Esophagus (tissue), 2 donors: ENCODE results near the gene OR2T10. TPM values are rescaled to one million over a fixed set of nuclear protein-coding genes. Genes with fewer than 3 reads are reported as not detected.

ENCODE experiments used
- H3K27ac ChIP-seq, 2 donors: one replicate each; pipeline ENCODE4 v1.5.1; 2013; ENCODE audit warnings: low read depth in 2 of 2, mild to moderate bottlenecking in 2 of 2, inconsistent platforms in 1 of 2, low read length in 1 of 2, moderate library complexity in 1 of 2
- H3K27me3 ChIP-seq, 2 donors: one replicate each; pipeline ENCODE4 v1.6.1; 2013; ENCODE audit warnings: low read length in 2 of 2, control low read depth in 1 of 2, mild to moderate bottlenecking in 1 of 2; ENCODE audit not compliant: insufficient read depth in 2 of 2, control insufficient read depth in 1 of 2
- H3K36me3 ChIP-seq, 2 donors: one replicate each; pipeline ENCODE4 v1.6.1; 2013; ENCODE audit warnings: low read length in 1 of 2; ENCODE audit not compliant: control insufficient read depth in 2 of 2, insufficient read depth in 2 of 2
- H3K4me1 ChIP-seq, 2 donors: one replicate each; pipeline ENCODE4 v1.6.1; 2013; ENCODE audit warnings: low read length in 1 of 2; ENCODE audit not compliant: control insufficient read depth in 2 of 2, insufficient read depth in 2 of 2
- H3K4me3 ChIP-seq, 2 donors: one replicate each; pipeline ENCODE4 v1.5.1; 2013; ENCODE audit warnings: low read length in 2 of 2, mild to moderate bottlenecking in 2 of 2, low read depth in 1 of 2, moderate library complexity in 1 of 2
- H3K9me3 ChIP-seq, 2 donors: one replicate each; pipeline ENCODE4 v1.6.1; 2013; ENCODE audit warnings: mild to moderate bottlenecking in 2 of 2, low read depth in 1 of 2, low read length in 1 of 2, moderate library complexity in 1 of 2; ENCODE audit not compliant: control insufficient read depth in 2 of 2, insufficient read depth in 1 of 2
- WGBS, 2 donors: extraction: QIAGEN DNeasy Blood & Tissue Kit; methylation state at CpG; one replicate each; pipeline ENCODE4 v1.1.7; 2013; 5-methylcytosine and 5-hydroxymethylcytosine counted together
- polyA plus RNA-seq, 2 donors: library from polyadenylated mRNA; stranded (reverse); fragments of 200-250 nt; gene quantifications; one replicate each; pipeline ENCODE4 v1.2.3, GENCODE V29; 2013
- donor health status: healthy with polysubstance abuse.
- donor health status: Bipolar disorder and iron deficiency.

The OR2T10 gene
- polyA plus RNA-seq, 2 donors = not detected

DNA sequence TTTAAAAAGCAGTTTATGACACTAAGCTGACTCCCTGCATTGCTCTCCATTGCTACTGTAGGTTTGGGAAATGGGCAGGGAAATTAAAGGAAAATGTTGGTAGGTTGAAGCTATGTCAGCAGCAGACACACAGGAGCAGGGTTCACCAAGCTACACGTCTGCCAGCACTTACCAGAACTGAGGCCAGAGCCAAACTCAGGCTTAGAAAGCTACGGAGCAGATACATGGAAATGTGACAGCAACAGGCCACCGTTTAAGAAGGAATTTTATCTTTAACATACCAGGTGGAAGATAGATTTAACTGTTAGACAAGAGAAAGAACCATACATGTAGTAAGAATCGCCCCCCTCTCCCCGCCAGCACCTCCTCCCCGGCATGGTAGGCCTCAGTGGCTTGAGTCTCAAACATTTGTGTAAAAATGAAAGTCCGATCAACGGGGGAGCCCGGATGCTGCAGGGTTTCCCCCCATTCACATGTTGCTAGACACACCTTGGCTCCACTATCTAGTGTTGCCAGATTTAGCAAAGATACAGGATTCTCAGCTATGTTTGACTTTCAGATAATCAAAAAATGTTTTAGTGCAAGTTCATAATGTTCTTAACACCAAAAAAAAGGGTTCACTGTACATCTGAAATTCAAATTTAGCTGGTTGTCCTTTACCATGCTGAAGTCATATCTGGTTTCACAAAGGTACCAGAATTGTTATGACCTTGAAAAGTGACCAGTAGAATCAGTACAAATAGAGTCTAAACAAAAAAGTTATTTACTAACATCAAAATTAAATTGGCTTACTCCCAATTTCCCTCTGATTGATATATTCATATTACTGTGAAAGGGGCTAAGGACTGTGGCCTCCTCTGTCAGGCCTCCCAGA is 30.7 kb upstream of the OR2T10 start:
- Histone ChIP-seq H3K27ac (no peak overlapping the region), H3K27me3 (no peaks in the 10 kb centered on the region), H3K4me3 (no peak overlapping the region), H3K9me3 (no peaks in the 10 kb centered on the region), H3K4me1 (no peaks in the 10 kb centered on the region), H3K36me3 (no peaks in the 10 kb centered on the region)
- WGBS, 2 donors = 81% methylated on average over 9 of the region's 9 CpGs

DNA sequence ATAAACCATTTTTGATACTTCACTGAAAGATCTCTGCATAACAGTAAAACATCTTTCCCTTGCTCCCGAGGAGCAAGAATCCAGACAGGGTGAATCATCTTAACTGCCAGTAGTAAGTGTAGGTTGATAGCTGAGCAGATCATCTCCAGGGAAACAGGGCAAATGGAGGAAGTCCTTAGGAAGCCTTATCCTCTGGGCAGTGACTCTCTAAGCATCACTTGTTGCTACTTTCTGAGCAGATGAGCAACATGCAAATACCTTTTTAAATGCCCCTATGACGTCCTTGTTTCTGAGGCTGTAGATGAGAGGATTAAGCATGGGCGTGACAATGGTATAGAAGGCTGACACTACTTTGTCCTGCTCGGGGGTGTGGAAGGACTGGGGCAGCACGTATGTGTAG is 28.5 kb upstream of the OR2T10 start:
- no peak overlapping the region for H3K27ac ChIP-seq
- H3K4me3 ChIP-seq = no peak overlapping the region
- 71 to 81% methylated on average over 5 of the region's 5 CpGs for WGBS, 2 donors
- no peaks in the 10 kb centered on the region for H3K4me1 ChIP-seq
- no peaks in the 10 kb centered on the region for H3K36me3 ChIP-seq
- no peaks in the 10 kb centered on the region for H3K27me3 ChIP-seq
- H3K9me3 ChIP-seq = no peaks in the 10 kb centered on the region

DNA sequence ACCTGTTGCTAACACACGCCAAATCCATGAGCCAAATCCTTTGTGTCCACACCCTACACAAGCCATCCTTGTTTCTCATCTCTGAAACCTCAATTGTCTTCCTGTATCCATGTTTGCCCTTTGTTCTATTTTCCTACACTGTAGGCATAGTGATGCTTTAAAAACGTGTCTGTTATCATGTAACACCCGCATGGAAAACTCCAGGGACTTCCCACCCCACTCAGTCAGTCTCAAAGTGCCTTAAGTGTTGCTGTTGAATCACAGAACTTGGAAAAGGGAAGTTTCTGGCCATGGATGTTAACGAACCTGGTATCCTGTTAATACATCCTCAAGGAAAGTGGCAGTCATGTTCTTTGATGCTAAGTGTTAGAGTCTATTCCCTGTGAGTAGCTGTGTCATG is 27.7 kb upstream of the OR2T10 start:
- 64 to 69% methylated on average over 4 of the region's 4 CpGs for WGBS, 2 donors
- no peak overlapping the region for H3K27ac ChIP-seq

DNA sequence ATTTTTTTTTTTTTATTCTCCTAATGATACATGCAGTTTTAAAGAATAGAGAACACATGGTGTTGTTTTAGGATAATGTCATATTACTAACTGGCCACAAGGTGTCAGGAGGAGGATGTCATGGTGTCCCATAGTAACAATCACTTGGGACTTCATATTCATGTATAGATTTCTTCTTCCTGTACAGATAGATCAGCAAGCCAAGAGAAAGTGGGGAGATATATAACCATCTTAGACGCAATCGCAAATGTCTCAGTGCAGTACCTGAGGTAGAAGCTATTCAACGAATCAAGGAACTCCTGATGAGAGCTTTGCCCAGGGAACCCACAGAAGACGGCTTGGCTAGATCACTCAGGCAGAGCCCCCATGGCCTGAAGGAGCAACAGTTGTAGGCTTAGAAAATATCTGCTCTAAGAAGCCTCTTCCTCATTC is 25.1 kb upstream of the OR2T10 start:
- H3K9me3 ChIP-seq = no peaks in the 10 kb centered on the region
- WGBS, 2 donors = 67 to 70% methylated on average over 4 of the region's 4 CpGs
- H3K4me3 ChIP-seq = no peak overlapping the region
- no peaks in the 10 kb centered on the region for H3K27me3 ChIP-seq
- no peaks in the 10 kb centered on the region for H3K36me3 ChIP-seq
- no peaks in the 10 kb centered on the region for H3K4me1 ChIP-seq
- no peak overlapping the region for H3K27ac ChIP-seq

More for the DNA sequence above, 27.7 kb upstream of the OR2T10 start:
- Histone ChIP-seq H3K4me1 (no peaks in the 10 kb centered on the region), H3K4me3 (no peak overlapping the region), H3K27me3 (no peaks in the 10 kb centered on the region), H3K36me3 (no peaks in the 10 kb centered on the region), H3K9me3 (no peaks in the 10 kb centered on the region)

DNA sequence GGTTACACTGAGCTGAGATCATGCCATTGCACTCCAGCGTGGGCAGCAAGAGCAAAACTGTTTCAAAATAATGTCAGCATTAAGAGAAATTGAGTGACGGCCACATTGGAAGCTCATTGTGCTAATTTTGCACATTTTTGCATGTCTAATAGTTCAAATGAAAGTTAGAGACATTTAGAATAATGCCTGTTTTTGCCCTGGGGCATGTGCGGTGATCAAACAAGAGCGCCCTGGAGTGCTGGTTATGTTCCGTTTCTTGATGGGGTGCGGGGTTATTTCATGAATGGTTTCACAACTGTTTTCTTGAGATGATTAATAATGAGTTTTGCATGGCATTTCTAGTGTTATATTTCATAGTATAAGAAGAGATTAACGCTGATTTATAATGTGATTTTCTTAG is 24.3 kb upstream of the OR2T10 start:
- H3K4me1 ChIP-seq = no peaks in the 10 kb centered on the region
- no peak overlapping the region for H3K4me3 ChIP-seq
- no peaks in the 10 kb centered on the region for H3K9me3 ChIP-seq
- no peak overlapping the region for H3K27ac ChIP-seq
- H3K36me3 ChIP-seq = no peaks in the 10 kb centered on the region
- no peaks in the 10 kb centered on the region for H3K27me3 ChIP-seq
- 57 to 64% methylated on average over 7 of the region's 7 CpGs for WGBS, 2 donors

DNA sequence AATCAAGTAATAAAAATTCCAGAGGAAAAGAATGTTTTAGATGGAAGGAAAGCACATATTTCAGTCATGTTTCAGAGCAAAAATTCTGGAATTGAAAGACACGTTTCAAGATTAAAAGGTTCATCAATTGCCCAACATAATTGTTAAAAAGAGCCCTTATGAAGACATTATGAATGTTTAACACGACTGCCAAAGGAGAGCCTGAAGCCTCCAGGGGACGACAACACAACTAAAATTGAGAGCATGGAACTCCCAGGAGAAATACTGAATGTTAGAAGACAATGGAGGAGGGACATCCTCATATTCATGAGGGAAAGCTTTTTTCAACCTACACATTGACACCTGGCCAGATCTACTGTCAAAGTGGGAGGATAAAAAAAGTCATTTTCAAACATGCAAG is 21.4 kb upstream of the OR2T10 start:
- no peak overlapping the region for H3K27ac ChIP-seq
- 4 to 6% methylated on average over 3 of the region's 3 CpGs for WGBS, 2 donors
- H3K9me3 ChIP-seq = no peaks in the 10 kb centered on the region
- H3K4me1 ChIP-seq = no peaks in the 10 kb centered on the region
- no peaks in the 10 kb centered on the region for H3K27me3 ChIP-seq
- no peak overlapping the region for H3K4me3 ChIP-seq
- H3K36me3 ChIP-seq = no peaks in the 10 kb centered on the region

DNA sequence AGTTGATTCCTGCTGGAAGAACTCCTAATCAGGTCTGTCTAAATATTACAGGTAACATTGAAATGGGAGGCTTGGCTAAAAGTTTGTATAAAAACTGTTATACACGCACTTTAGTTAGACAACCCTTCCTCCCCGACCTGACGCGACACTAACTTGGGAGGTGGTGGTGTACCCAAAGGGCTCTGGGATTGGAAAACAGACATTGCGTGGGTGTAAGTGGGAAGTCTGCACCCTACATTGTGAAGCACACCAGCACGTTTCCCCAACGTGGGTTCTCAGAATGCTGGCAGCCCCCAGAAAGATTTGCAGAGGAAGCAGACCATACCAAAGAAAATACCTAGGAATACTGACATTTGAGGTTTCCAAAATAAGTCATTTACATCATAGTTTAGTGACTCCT is 20.6 kb upstream of the OR2T10 start:
- no peak overlapping the region for H3K27ac ChIP-seq
- H3K4me3 ChIP-seq = no peak overlapping the region
- WGBS, 2 donors = 66 to 75% methylated on average over 7 of the region's 7 CpGs
- no peaks in the 10 kb centered on the region for H3K9me3 ChIP-seq
- H3K36me3 ChIP-seq = no peaks in the 10 kb centered on the region
- no peaks in the 10 kb centered on the region for H3K27me3 ChIP-seq
- no peaks in the 10 kb centered on the region for H3K4me1 ChIP-seq

DNA sequence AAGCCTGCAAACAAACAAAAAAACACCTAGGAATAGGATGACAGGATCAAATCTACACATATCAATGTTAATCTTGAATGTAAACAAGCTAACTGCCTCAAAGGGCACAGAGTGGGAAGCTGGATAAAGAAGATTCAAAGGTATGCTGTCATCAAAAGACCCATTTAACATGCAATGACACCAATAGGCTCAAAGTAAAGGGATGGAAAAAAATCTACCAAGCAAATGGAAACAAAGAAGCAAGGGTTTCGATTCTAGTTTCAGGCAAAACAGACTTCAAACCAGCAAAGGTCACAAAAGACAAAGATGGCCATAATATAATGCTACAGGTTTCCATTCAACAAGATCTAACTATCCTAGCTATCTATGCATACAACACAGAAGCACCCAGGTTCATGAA is 16.2 kb upstream of the OR2T10 start:
- Histone ChIP-seq H3K36me3 (no peaks in the 10 kb centered on the region), H3K27me3 (no peaks in the 10 kb centered on the region), H3K4me3 (no peak overlapping the region), H3K27ac (no peak overlapping the region), H3K4me1 (no peaks in the 10 kb centered on the region), H3K9me3 (no peaks in the 10 kb centered on the region)
- WGBS, 2 donors = 60% methylated on average over 1 of the region's 1 CpG

DNA sequence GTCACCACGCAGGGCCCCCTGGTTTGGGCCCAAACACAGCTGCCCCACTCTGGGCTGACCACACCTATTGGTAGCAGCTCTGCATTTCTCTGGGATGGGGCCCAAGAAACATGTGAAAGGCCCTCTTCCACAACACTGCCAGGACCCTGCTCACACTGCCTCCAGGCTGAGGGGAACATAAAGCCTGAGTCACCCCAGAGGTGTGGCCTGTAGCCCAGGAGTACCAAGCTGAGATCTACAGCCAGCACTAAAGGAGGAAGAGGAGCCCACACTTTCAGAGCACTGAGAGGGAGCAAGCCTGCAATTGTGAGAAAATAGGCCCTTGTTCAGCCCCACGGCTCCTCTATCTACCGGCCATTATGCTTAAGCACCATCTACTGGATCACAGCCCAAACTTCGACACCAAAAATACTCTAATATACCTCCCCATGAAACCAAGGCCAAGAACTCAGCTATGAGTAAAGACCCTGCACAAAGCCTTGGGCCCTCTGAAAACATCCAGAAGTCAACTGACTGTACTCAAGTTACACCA is 14.4 kb upstream of the OR2T10 start:
- WGBS, 2 donors = 81 to 84% methylated on average over 4 of the region's 4 CpGs
- H3K27me3 ChIP-seq = no peaks in the 10 kb centered on the region
- no peak overlapping the region for H3K27ac ChIP-seq
- no peak overlapping the region for H3K4me3 ChIP-seq
- H3K9me3 ChIP-seq = no peaks in the 10 kb centered on the region
- H3K4me1 ChIP-seq = no peaks in the 10 kb centered on the region
- no peaks in the 10 kb centered on the region for H3K36me3 ChIP-seq

DNA sequence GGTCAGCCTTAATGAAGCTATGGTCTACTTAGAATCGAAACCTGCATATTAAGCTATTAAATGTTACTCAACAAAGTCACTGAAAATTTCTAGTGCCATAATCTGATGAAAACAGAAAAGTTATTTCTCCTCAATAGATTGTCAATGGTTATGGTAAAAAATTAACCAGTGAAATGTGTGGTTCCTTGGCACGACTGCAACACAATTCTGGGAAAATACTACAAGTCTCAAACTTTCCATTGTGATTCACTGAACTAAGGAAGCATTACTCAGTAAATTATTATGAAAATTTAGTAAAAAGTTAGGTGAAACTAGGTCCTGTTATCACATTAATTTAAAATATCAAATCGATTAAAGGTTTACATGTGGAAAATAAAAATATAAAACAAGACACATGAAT is 12.8 kb upstream of the OR2T10 start:
- Histone ChIP-seq H3K36me3 (no peaks in the 10 kb centered on the region), H3K27ac (no peak overlapping the region), H3K27me3 (no peaks in the 10 kb centered on the region), H3K4me1 (no peaks in the 10 kb centered on the region), H3K4me3 (no peak overlapping the region), H3K9me3 (no peaks in the 10 kb centered on the region)
- WGBS, 2 donors = 46% methylated on average over 3 of the region's 3 CpGs
